HepG2 (cell line): ENCODE results near the gene SOX11. TPM values are rescaled to one million over a fixed set of nuclear protein-coding genes. Genes with fewer than 3 reads are reported as not detected.

ENCODE experiments used
- ATAC-seq: fragments of 200-7000 bp; cut with Tn5 transposase; 3 replicates; pipeline ENCODE4 v1.9.1; 2020; ENCODE audit warnings: mild to moderate bottlenecking, moderate library complexity
- BruUV-seq: library from RNA; stranded (reverse); fragments of 400-500 nt; replicated peaks from 2 replicates; lab custom pipeline; 2021; lab: Mats Ljungman, UMichigan
- CTCF ChIA-PET: fragments of 300-600 bp; formaldehyde crosslinking; extraction: SDS; loops from one replicate; lab custom pipeline; 2021; ENCODE audit warnings: low total read pairs, inconsistent platforms, low intra/inter-chr PET ratio; lab: Yijun Ruan, JAX
- POLR2A ChIA-PET: fragments of 350-600 bp; sonication (Branson Sonifier 250); formaldehyde crosslinking; loops from one replicate; lab custom pipeline; 2020; ENCODE audit warnings: antibody characterized with exemption, inconsistent platforms; lab: Yijun Ruan, JAX
- DNase-seq: peaks from one replicate; pipeline ENCODE4 v3.0.0-alpha.2; 2015; ENCODE audit warnings: low spot score
- FAIRE-seq: peaks from 3 replicates; lab custom pipeline; 2011; peaks lifted over from hg19 to GRCh38; lab: Jason Lieb, UNC
- H2AFZ ChIP-seq: one replicate; pipeline ENCODE4 v1.6.1; 2011; ENCODE audit warnings: low read length, inconsistent platforms
- H3K27ac ChIP-seq: fragments of 300-600 bp; 3 replicates; pipeline ENCODE4 v1.8.0; 2011; ENCODE audit warnings: mixed run types, mild to moderate bottlenecking, mixed read lengths, low read length, inconsistent platforms; ENCODE audit not compliant: insufficient read depth; ENCODE audit errors: extremely low read length
- H3K27me3 ChIP-seq, 2 experiments: fragments of 200-600 bp in 1 of 2; 2 replicates in 1 of 2; 3 replicates in 1 of 2; pipeline versions ENCODE4 v1.6.0 to v1.8.0; 2011; ENCODE audit warnings: low read length in 2 of 2, mild to moderate bottlenecking in 2 of 2, moderate library complexity in 2 of 2, inconsistent platforms in 1 of 2; ENCODE audit not compliant: insufficient read depth in 2 of 2, control insufficient read depth in 1 of 2
- H3K36me3 ChIP-seq, 2 experiments: fragments of 200-600 bp in 1 of 2; replicated peaks in 1 of 2; 2 replicates in 1 of 2; 3 replicates in 1 of 2; pipeline versions ENCODE4 v1.5.1 to v1.8.0; 2011; ENCODE audit warnings: low read length in 2 of 2, inconsistent platforms in 1 of 2; ENCODE audit not compliant: insufficient read depth in 2 of 2, control insufficient read depth in 1 of 2
- H3K4me1 ChIP-seq: 2 replicates; pipeline ENCODE4 v1.5.1; 2012; ENCODE audit warnings: low read length, inconsistent platforms; ENCODE audit not compliant: insufficient read depth
- H3K4me2 ChIP-seq: 2 replicates; pipeline ENCODE4 v1.6.0; 2011; ENCODE audit warnings: low read depth, low read length, inconsistent platforms
- H3K4me3 ChIP-seq, 3 experiments: fragments of 200-600 bp in 1 of 3; sonication (generic), shearing (Covaris generic) in 1 of 3; replicated peaks in 1 of 3; 2 replicates each; pipeline ENCODE4 v1.5.1; 2011 to 2016; ENCODE audit warnings: low read length in 3 of 3, inconsistent platforms in 2 of 3, low read depth in 2 of 3, mild to moderate bottlenecking in 2 of 3, control low read depth in 1 of 3, mixed read lengths in 1 of 3; ENCODE audit not compliant: insufficient read depth in 1 of 3
- H3K79me2 ChIP-seq: one replicate; pipeline ENCODE4 v1.6.1; 2011; ENCODE audit warnings: low read length, inconsistent platforms; ENCODE audit not compliant: insufficient read depth
- H3K9ac ChIP-seq: 2 replicates; pipeline ENCODE4 v1.6.0; 2011; ENCODE audit warnings: mild to moderate bottlenecking, low read depth, low read length, inconsistent platforms; ENCODE audit not compliant: insufficient read depth
- H3K9me3 ChIP-seq: 2 replicates; pipeline ENCODE4 v1.5.1; 2012; ENCODE audit warnings: mild to moderate bottlenecking, low read length
- H4K20me1 ChIP-seq: 2 replicates; pipeline ENCODE4 v1.6.0; 2011; ENCODE audit warnings: inconsistent platforms, mild to moderate bottlenecking, low read length, moderate library complexity; ENCODE audit not compliant: insufficient read depth
- ATF2 ChIP-seq: sonication (generic); formaldehyde crosslinking; IDR thresholded peaks from 2 replicates; pipeline ENCODE4 v1.4.0; 2020; ENCODE audit warnings: missing genetic modification reagents
- BRCA1 ChIP-seq: sonication (generic); formaldehyde crosslinking; IDR thresholded peaks from 2 replicates; pipeline ENCODE4 v1.4.0; 2020; ENCODE audit warnings: missing genetic modification reagents
- CREB1 ChIP-seq, 2 experiments: fragments of 450-650 bp in 1 of 2; IDR thresholded peaks; 2 replicates each; pipeline ENCODE4 v1.6.1; 2016 to 2017; ENCODE audit warnings: control low read depth in 1 of 2, mild to moderate bottlenecking in 1 of 2, missing compliant biosample characterization in 1 of 2, missing genetic modification characterization in 1 of 2
- DBP ChIP-seq: sonication (generic); formaldehyde crosslinking; IDR thresholded peaks from 2 replicates; pipeline ENCODE4 v1.4.0; 2020; ENCODE audit warnings: missing genetic modification reagents; ENCODE audit errors: not compliant biosample characterization
- FOXC1 ChIP-seq: sonication (generic); formaldehyde crosslinking; IDR thresholded peaks from 2 replicates; pipeline ENCODE4 v1.8.0; 2022; ENCODE audit warnings: mild to moderate bottlenecking, missing genetic modification reagents, borderline replicate concordance
- PAWR ChIP-seq: sonication (generic); formaldehyde crosslinking; IDR thresholded peaks from 2 replicates; pipeline ENCODE4 v1.4.0; 2020; ENCODE audit warnings: missing genetic modification reagents, mild to moderate bottlenecking, borderline replicate concordance
- PHF20 ChIP-seq: sonication (generic); formaldehyde crosslinking; IDR thresholded peaks from 2 replicates; pipeline ENCODE4 v1.5.0; 2020; ENCODE audit warnings: mild to moderate bottlenecking, missing genetic modification reagents
- SALL2 ChIP-seq: sonication (generic); formaldehyde crosslinking; IDR thresholded peaks from 2 replicates; pipeline ENCODE4 v1.8.1; 2023; ENCODE audit warnings: mild to moderate bottlenecking, missing genetic modification reagents, inconsistent platforms
- SIX4 ChIP-seq: sonication (generic); formaldehyde crosslinking; IDR thresholded peaks from 2 replicates; pipeline ENCODE4 v1.4.0; 2020; ENCODE audit warnings: missing genetic modification reagents
- SRF ChIP-seq: IDR thresholded peaks from 2 replicates; pipeline ENCODE4 v1.6.1; 2011; ENCODE audit warnings: mild to moderate bottlenecking, low read depth, low read length, moderate library complexity
- TARDBP ChIP-seq: sonication (generic); formaldehyde crosslinking; IDR thresholded peaks from 2 replicates; pipeline ENCODE4 v1.8.0; 2022; ENCODE audit warnings: mild to moderate bottlenecking, missing genetic modification reagents
- ZNF512B ChIP-seq: sonication (generic); formaldehyde crosslinking; IDR thresholded peaks from 2 replicates; pipeline ENCODE4 v1.5.1; 2020; ENCODE audit warnings: missing genetic modification reagents, mild to moderate bottlenecking, borderline replicate concordance
- ZNF691 ChIP-seq: sonication (generic); formaldehyde crosslinking; IDR thresholded peaks from 2 replicates; pipeline ENCODE4 v1.4.0; 2020; ENCODE audit warnings: missing genetic modification reagents, low read depth, mild to moderate bottlenecking, borderline replicate concordance
- WGBS: methylation state at CpG from one replicate; pipeline ENCODE4 v1.1.6; 2017; ENCODE audit warnings: low lambda C conversion rate; 5-methylcytosine and 5-hydroxymethylcytosine counted together
- in situ Hi-C: cut with HindIII; loops from 2 replicates; pipeline ENCODE4 v1.10.0; 2017; ENCODE audit warnings: low pct_unique_long_range_greater_than_20kb; ENCODE audit not compliant: extremely low pct_ligation_motif_present
- intact Hi-C: fragments of 100-400 bp; cut with micrococcal nuclease; formaldehyde crosslinking; loops from one replicate; pipeline ENCODE4 v1.10.0; 2022; ENCODE audit not compliant: unreplicated experiment
- polyA plus RNA-seq, 8 experiments: library from polyadenylated mRNA; depleted of rRNA in 3 of 8; stranded (reverse) in 7 of 8; unstranded in 1 of 8; fragments of >200 nt; fragmentation: Illumina TruSeq in 4 of 8; extraction: Trizol in 4 of 8; gene quantifications; 2 replicates each; pipeline versions ENCODE4 v1.2.1 to v1.2.3, GENCODE V29; 2011 to 2016; ENCODE audit warnings: low read depth in 4 of 8, missing spikeins in 1 of 8, mixed read lengths in 1 of 8; ENCODE audit not compliant: insufficient read depth in 1 of 8
- total RNA-seq, 5 experiments: library from RNA; depleted of rRNA; stranded (reverse); fragments of >200 nt; fragmentation: Illumina TruSeq; extraction: Trizol; gene quantifications; 2 replicates each; pipeline ENCODE4 v1.2.3, GENCODE V29; 2016; ENCODE audit warnings: low read depth in 1 of 5

The SOX11 gene
- total and polyA plus RNA-seq, 2 of the 13 experiments (the other 11 are each of a cell fraction or from before 2014, with no cell fraction given): not detected

GRCh38 chr2:5705490-5705889, 13.3 kb downstream of the SOX11 start (continued):
- TF ChIP-seq ZNF512B (no peak), SIX4 (CRISPR knock-in tag) (no peak), FOXC1 (CRISPR knock-in tag) (no peak), PAWR (no peak), BRCA1 (CRISPR knock-in tag) (no peak)
- TF ChIP-seq, all 625 proteins: peak for 0

GRCh38 chr2:5706717-5707455, 14.7 kb downstream of the SOX11 start:
- in situ Hi-C loops (no loop called here), intact Hi-C loops (no loop called here)
- Histone ChIP-seq H2AFZ (no peak overlapping the region), H3K36me3 (no peaks in the 10 kb centered on the region), H3K4me2 (no peak overlapping the region), H3K9me3 (no peaks in the 10 kb centered on the region), H3K27ac (no peak overlapping the region), H4K20me1 (no peaks in the 10 kb centered on the region), H3K4me3 (no peak overlapping the region), H3K79me2 (no peaks in the 10 kb centered on the region), H3K9ac (no peak overlapping the region), H3K27me3 (no peaks in the 10 kb centered on the region; a peak in 1 of 5 replicates), H3K4me1 (no peaks in the 10 kb centered on the region)
- FAIRE-seq: no peak
- ATAC-seq: no peak; the same call in 1 of the 3 replicates
- DNase-seq: no peak
- ChIA-PET CTCF (no interaction called here), POLR2A (no interaction called here)
- WGBS: 61% methylated on average over 35 of the region's 56 CpGs
- no TSS peak for BruUV-seq
- TF ChIP-seq PHF20 (CRISPR knock-in tag) (no peak), SRF (no peak), ATF2 (CRISPR knock-in tag) (no peak), DBP (no peak), SALL2 (CRISPR knock-in tag) (no peak), CREB1 (IDR thresholded peaks at IDR 0.05) (no peak), CREB1 (CRISPR knock-in tag; IDR thresholded peaks at IDR 0.05) (no peak), ZNF691 (CRISPR knock-in tag) (no peak), TARDBP (CRISPR knock-in tag) (no peak)
